Amygdala (tissue), 56 donors: ENCODE measurements around the gene SFT2D2.

Experiments
- DNase-seq, 56 donors: peaks; one replicate each; lab custom pipeline; 2025; lab: John Stamatoyannopoulos, UW

Gene SFT2D2

GRCh38 chr1:168263130-168263529, 37.3 kb downstream of the SFT2D2 start:
- DNase-seq: no peak

GRCh38 chr1:168264296-168264695, 38.5 kb downstream of the SFT2D2 start:
- DNase-seq: no peak

GRCh38 chr1:168265596-168265995, 39.8 kb downstream of the SFT2D2 start:
- DNase-seq: no peak

- peak in 1 of 56 donors; percentile 9 for DNase-seq
These were observed 40.9 kb downstream of the SFT2D2 start for GRCh38 chr1:168266644-168267186.

- no peak for DNase-seq
These were observed 45.8 kb downstream of the SFT2D2 start for GRCh38 chr1:168271636-168272035.

GRCh38 chr1:168273575-168273974, 47.8 kb downstream of the SFT2D2 start:
- DNase-seq: no peak

- peak in 1 of 56 donors; percentile 5 for DNase-seq
These were observed 53.4 kb downstream of the SFT2D2 start for GRCh38 chr1:168279253-168279652.

- no peak for DNase-seq
These were observed 54.6 kb downstream of the SFT2D2 start, which contains the start of gene TBX19 for GRCh38 chr1:168280296-168280927. Gene TBX19, plus strand, starts transcription at chr1:168280877. Its CDS starts 214 bp downstream, at chr1:168281091.

- no peak for DNase-seq
These were observed 56.0 kb downstream of the SFT2D2 start for GRCh38 chr1:168281603-168282325.

GRCh38 chr1:168285521-168285790, 59.7 kb downstream of the SFT2D2 start:
- DNase-seq: no peak

- DNase-seq: no peak
These were observed 60.4 kb downstream of the SFT2D2 start for GRCh38 chr1:168285971-168286927.

- no peak for DNase-seq
These were observed 61.4 kb downstream of the SFT2D2 start for GRCh38 chr1:168287237-168287664.

- DNase-seq: no peak
These were observed 62.7 kb downstream of the SFT2D2 start for GRCh38 chr1:168288311-168289052.

- no peak for DNase-seq
These were observed 65.5 kb downstream of the SFT2D2 start for GRCh38 chr1:168291222-168291837.

- DNase-seq: no peak
These were observed 67.6 kb downstream of the SFT2D2 start for GRCh38 chr1:168293356-168293755.

GRCh38 chr1:168295411-168296114, 69.8 kb downstream of the SFT2D2 start:
- no peak for DNase-seq

GRCh38 chr1:168297019-168297730, 71.4 kb downstream of the SFT2D2 start:
- DNase-seq: no peak

- DNase-seq: no peak
These were observed 72.6 kb downstream of the SFT2D2 start for GRCh38 chr1:168298446-168298845.
